Activated CD4-positive, alpha-beta memory T cell treated with anti-CD3 and anti-CD28 coated beads, Interleukin-2, amount 10 ng/mL, durations not matched to agents 7 days and 5 days (primary cell): ENCODE measurements around the gene NUDT22. TPM values are rescaled to one million over a fixed set of nuclear protein-coding genes. Genes with fewer than 3 reads are reported as not detected.

Source experiments
- CTCF ChIA-PET: fragments of 350-600 bp; sonication (Branson Sonifier 250); formaldehyde crosslinking; loops from one replicate; lab custom pipeline; 2021; ENCODE audit warnings: antibody characterized with exemption, inconsistent platforms; lab: Charles Lee
- POLR2A ChIA-PET: fragments of 350-600 bp; sonication (Branson Sonifier 250); formaldehyde crosslinking; loops from one replicate; lab custom pipeline; 2021; ENCODE audit warnings: antibody characterized with exemption; lab: Charles Lee
- DNase-seq: peaks from one replicate; pipeline ENCODE4 v3.0.0-alpha.2; 2020
- H3K27ac Mint-ChIP-seq: one replicate; pipeline ENCODE4 v1.8.0; 2021; ENCODE audit warnings: mild to moderate bottlenecking, mixed read lengths
- H3K27me3 Mint-ChIP-seq: one replicate; pipeline ENCODE4 v1.8.0; 2021; ENCODE audit warnings: mixed read lengths
- H3K36me3 Mint-ChIP-seq: one replicate; pipeline ENCODE4 v1.8.0; 2021; ENCODE audit warnings: low read depth, mixed read lengths
- H3K4me1 Mint-ChIP-seq: one replicate; pipeline ENCODE4 v1.8.0; 2021; ENCODE audit warnings: mixed read lengths
- H3K4me3 Mint-ChIP-seq: one replicate; pipeline ENCODE4 v1.8.0; 2021; ENCODE audit warnings: mild to moderate bottlenecking, mixed read lengths
- H3K9me3 Mint-ChIP-seq: one replicate; pipeline ENCODE4 v1.8.0; 2021; ENCODE audit warnings: mixed read lengths
- total RNA-seq, 2 experiments: library from RNA; stranded (reverse); gene quantifications; one replicate each; pipeline ENCODE4 v1.2.3, GENCODE V29; 2021

Gene NUDT22
- total RNA-seq, 2 experiments from 2014 or later: 84.8 to 90.6 TPM

- POLR2A ChIA-PET: interaction anchor here (2.5 kb wide), 1 partner anchor 10 kb away, joined by 7 read pairs; the partner anchor contains the start of gene PLCB3
- CTCF ChIA-PET: interaction anchor here (1.0 to 1.5 kb wide), 2 partner anchors 11 to 41 kb away, joined by 3 to 6 read pairs; partner anchors contain the start of gene PLCB3
- peaks cover 8% of the 10 kb centered on the region for H3K4me1 Mint-ChIP-seq
These were observed 35.5 kb downstream of the NUDT22 start for GRCh38 chr11:64261556-64262080.

GRCh38 chr11:64262271-64263002 is 36.4 kb downstream of the NUDT22 start:
- DNase-seq: no peak
- POLR2A ChIA-PET: interaction anchor here (1.0 to 2.5 kb wide), 3 partner anchors 11 to 57 kb away, joined by 3 to 7 read pairs (median 5); partner anchors contain the start of genes FERMT3 and PLCB3
- Mint-ChIP-seq H3K27ac (no peak overlapping the region), H3K4me1 (peaks cover 9% of the 10 kb centered on the region), H3K4me3 (no peak overlapping the region), H3K9me3 (no peaks in the 10 kb centered on the region), H3K36me3 (peaks cover 18% of the 10 kb centered on the region), H3K27me3 (no peaks in the 10 kb centered on the region)
- CTCF ChIA-PET: interaction anchor here (1.0 to 3.3 kb wide), 3 partner anchors 12 to 40 kb away, joined by 3 to 16 read pairs (median 6); partner anchors contain the start of gene PLCB3

More at GRCh38 chr11:64261556-64262080, 35.5 kb downstream of the NUDT22 start:
- Mint-ChIP-seq H3K36me3 (peaks cover 19% of the 10 kb centered on the region), H3K4me3 (no peak overlapping the region), H3K27ac (no peak overlapping the region), H3K9me3 (no peaks in the 10 kb centered on the region), H3K27me3 (no peaks in the 10 kb centered on the region)
- DNase-seq: no peak

GRCh38 chr11:64263021-64263946 is 37.2 kb downstream of the NUDT22 start:
- Mint-ChIP-seq H3K36me3 (peaks cover 21% of the 10 kb centered on the region), H3K27ac (no peak overlapping the region), H3K4me1 (peaks cover 17% of the 10 kb centered on the region), H3K4me3 (no peak overlapping the region), H3K27me3 (no peaks in the 10 kb centered on the region), H3K9me3 (no peaks in the 10 kb centered on the region)
- CTCF ChIA-PET: interaction anchor here (3.3 kb wide), 1 partner anchor 12 kb away, joined by 16 read pairs; the partner anchor contains the start of gene PLCB3
- POLR2A ChIA-PET: interaction anchor here (0.6 to 2.7 kb wide), 6 partner anchors 12 to 57 kb away, joined by 3 to 11 read pairs (median 4); partner anchors contain the start of genes BAD, FERMT3 and PLCB3
- DNase-seq: no peak

- DNase-seq: no peak
- POLR2A ChIA-PET: interaction anchor here (0.6 to 2.7 kb wide), 5 partner anchors 12 to 58 kb away, joined by 3 to 11 read pairs (median 3); partner anchors contain the start of genes BAD, FERMT3 and PLCB3
- H3K27ac Mint-ChIP-seq: no peak overlapping the region
- H3K9me3 Mint-ChIP-seq: no peaks in the 10 kb centered on the region
- no peaks in the 10 kb centered on the region for H3K27me3 Mint-ChIP-seq
- no peak overlapping the region for H3K4me3 Mint-ChIP-seq
- CTCF ChIA-PET: interaction anchor here (3.3 kb wide), 1 partner anchor 13 kb away, joined by 16 read pairs; the partner anchor contains the start of gene PLCB3
- peaks cover 24% of the 10 kb centered on the region for H3K36me3 Mint-ChIP-seq
- peaks cover 24% of the 10 kb centered on the region for H3K4me1 Mint-ChIP-seq
These were observed 37.9 kb downstream of the NUDT22 start for GRCh38 chr11:64263947-64264317.

- ChIA-PET CTCF (interaction anchor here (3.3 kb wide), 1 partner anchor 14 kb away, joined by 16 read pairs; the partner anchor contains the start of gene PLCB3), POLR2A (interaction anchor here (1.1 to 2.7 kb wide), 3 partner anchors 13 to 23 kb away, joined by 3 to 11 read pairs (median 5); partner anchors contain the start of gene PLCB3)
- peaks cover 23% of the 10 kb centered on the region for H3K4me1 Mint-ChIP-seq
- H3K4me3 Mint-ChIP-seq: no peak overlapping the region
- no peak for DNase-seq
- no peaks in the 10 kb centered on the region for H3K9me3 Mint-ChIP-seq
- no peak overlapping the region for H3K27ac Mint-ChIP-seq
- H3K36me3 Mint-ChIP-seq: peaks cover 24% of the 10 kb centered on the region
- no peaks in the 10 kb centered on the region for H3K27me3 Mint-ChIP-seq
These were observed 38.3 kb downstream of the NUDT22 start for GRCh38 chr11:64264371-64264852.

GRCh38 chr11:64265176-64266160 is 39.4 kb downstream of the NUDT22 start:
- Mint-ChIP-seq H3K36me3 (peaks cover 19% of the 10 kb centered on the region), H3K4me3 (no peak overlapping the region), H3K27ac (no peak overlapping the region), H3K9me3 (no peaks in the 10 kb centered on the region), H3K4me1 (peaks cover 20% of the 10 kb centered on the region), H3K27me3 (no peaks in the 10 kb centered on the region)
- POLR2A ChIA-PET: interaction anchor here (1.3 to 2.7 kb wide), 2 partner anchors 9 to 14 kb away, joined by 4 to 11 read pairs; partner anchors contain the start of gene PLCB3
- DNase-seq: no peak
- CTCF ChIA-PET: interaction anchor here (3.3 kb wide), 1 partner anchor 15 kb away, joined by 16 read pairs; the partner anchor contains the start of gene PLCB3

- Mint-ChIP-seq H3K9me3 (no peaks in the 10 kb centered on the region), H3K27ac (peak overlapping the region; percentile 42), H3K4me3 (no peak overlapping the region), H3K36me3 (peaks cover 19% of the 10 kb centered on the region), H3K4me1 (peaks cover 20% of the 10 kb centered on the region), H3K27me3 (no peaks in the 10 kb centered on the region)
- ChIA-PET CTCF (interaction anchor here (7.0 kb wide), 1 partner anchor 37 kb away, joined by 80 read pairs; the partner anchor contains the start of genes CATSPERZ and ESRRA), POLR2A (interaction anchor here (1.7 to 6.5 kb wide), 2 partner anchors 12 to 19 kb away, joined by 6 to 131 read pairs; partner anchors contain the start of genes PLCB3 and PPP1R14B)
- DNase-seq: no peak
These were observed 40.3 kb downstream of the NUDT22 start for GRCh38 chr11:64266339-64266738.

- ChIA-PET CTCF (interaction anchor here (0.7 to 7.0 kb wide), 3 partner anchors 17 to 50 kb away, joined by 3 to 80 read pairs (median 24); partner anchors contain the start of genes CATSPERZ, ESRRA and TRMT112), POLR2A (interaction anchor here (0.9 to 6.5 kb wide), 8 partner anchors 9 to 81 kb away, joined by 5 to 161 read pairs (median 48); partner anchors contain the start of genes BAD, ESRRA, FERMT3 and GPR137)
- Mint-ChIP-seq H3K27me3 (no peaks in the 10 kb centered on the region), H3K9me3 (no peaks in the 10 kb centered on the region), H3K36me3 (peaks cover 20% of the 10 kb centered on the region), H3K4me1 (peaks cover 27% of the 10 kb centered on the region), H3K4me3 (no peak overlapping the region), H3K27ac (peak overlapping the region; percentile 89)
- no peak for DNase-seq
These were observed 41.3 kb downstream of the NUDT22 start for GRCh38 chr11:64267207-64267945.

GRCh38 chr11:64268025-64268892 is 42.2 kb downstream of the NUDT22 start:
- ChIA-PET CTCF (interaction anchor here (1.2 to 7.0 kb wide), 9 partner anchors 9 to 81 kb away, joined by 3 to 80 read pairs (median 9); partner anchors contain the start of genes CATSPERZ, ESRRA, FKBP2 and PLCB3), POLR2A (interaction anchor here (0.6 to 6.5 kb wide), 19 partner anchors 8 to 82 kb away, joined by 3 to 161 read pairs (median 5); partner anchors contain the start of genes BAD, CATSPERZ, ESRRA and FERMT3)
- H3K4me3 Mint-ChIP-seq: peak overlapping the region; percentile 85
- no peaks in the 10 kb centered on the region for H3K9me3 Mint-ChIP-seq
- no peak for DNase-seq
- no peaks in the 10 kb centered on the region for H3K27me3 Mint-ChIP-seq
- H3K27ac Mint-ChIP-seq: peak overlapping the region; percentile 89
- peaks cover 28% of the 10 kb centered on the region for H3K4me1 Mint-ChIP-seq
- peaks cover 18% of the 10 kb centered on the region for H3K36me3 Mint-ChIP-seq
